ENCODE measurements around the gene UBE2L6.

- TF ChIP-seq CTCF (IDR thresholded peaks at IDR 0.05) (no peak), EZH2 (IDR thresholded peaks at IDR 0.05; ENCODE audit: borderline replicate concordance, insufficient read depth, low read depth, low read length, poor library complexity, severe bottlenecking) (no peak)
Measured at GRCh38 chr11:57544566-57544965, 22.9 kb downstream of the UBE2L6 start.

Data from B cell (primary cell).